GM12801 (cell line): ENCODE data around the gene ADAMTSL2.

ENCODE experiments used
- TF ChIP-seq, protein P1 (sequence below): IDR thresholded peaks from one replicate; pipeline ENCODE4 v1.5.1; 2011; ENCODE audit warnings: control low read depth; ENCODE audit not compliant: insufficient read length; ENCODE audit errors: extremely low read depth

The ADAMTSL2 gene

DNA sequence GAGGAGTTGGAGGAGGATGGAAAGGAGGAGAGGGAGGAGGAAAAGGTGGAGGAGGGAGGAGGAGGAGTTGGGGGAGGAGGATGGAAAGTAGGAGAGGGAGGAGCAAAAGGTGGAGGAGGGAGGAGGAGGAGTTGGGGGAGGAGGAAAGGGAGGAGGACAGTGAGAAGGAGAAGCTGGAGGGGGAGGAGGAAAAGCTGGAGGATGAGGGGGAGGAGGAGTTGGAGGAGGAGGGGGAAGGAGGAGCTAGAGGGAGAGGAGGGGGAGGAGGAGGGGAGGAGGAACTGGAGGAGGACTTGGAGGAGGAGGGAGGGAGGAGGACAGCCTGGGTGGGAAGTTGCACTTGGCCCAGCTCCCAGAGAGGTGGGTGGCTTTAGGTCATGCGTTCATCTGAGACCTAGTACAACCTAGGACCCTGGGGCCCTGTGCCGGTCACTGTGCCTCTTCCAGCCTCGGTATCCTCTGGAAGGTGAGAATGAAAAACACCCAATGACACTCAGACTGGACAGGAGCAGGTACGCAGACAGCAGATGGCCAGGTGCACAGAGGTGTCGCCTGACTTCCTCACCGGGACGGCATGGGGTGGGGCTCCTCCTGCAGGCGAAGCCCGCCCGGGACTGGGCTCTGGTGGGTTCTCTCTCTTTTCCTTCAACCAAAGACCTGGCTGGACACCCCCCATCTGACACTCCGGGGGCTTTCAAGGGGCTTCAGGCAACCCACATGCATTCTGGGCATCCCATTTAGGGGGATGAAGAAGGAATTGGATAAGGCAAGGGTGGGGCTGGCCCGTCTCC is 43.4 kb upstream of the ADAMTSL2 start:
- TF ChIP-seq, protein P1, sequence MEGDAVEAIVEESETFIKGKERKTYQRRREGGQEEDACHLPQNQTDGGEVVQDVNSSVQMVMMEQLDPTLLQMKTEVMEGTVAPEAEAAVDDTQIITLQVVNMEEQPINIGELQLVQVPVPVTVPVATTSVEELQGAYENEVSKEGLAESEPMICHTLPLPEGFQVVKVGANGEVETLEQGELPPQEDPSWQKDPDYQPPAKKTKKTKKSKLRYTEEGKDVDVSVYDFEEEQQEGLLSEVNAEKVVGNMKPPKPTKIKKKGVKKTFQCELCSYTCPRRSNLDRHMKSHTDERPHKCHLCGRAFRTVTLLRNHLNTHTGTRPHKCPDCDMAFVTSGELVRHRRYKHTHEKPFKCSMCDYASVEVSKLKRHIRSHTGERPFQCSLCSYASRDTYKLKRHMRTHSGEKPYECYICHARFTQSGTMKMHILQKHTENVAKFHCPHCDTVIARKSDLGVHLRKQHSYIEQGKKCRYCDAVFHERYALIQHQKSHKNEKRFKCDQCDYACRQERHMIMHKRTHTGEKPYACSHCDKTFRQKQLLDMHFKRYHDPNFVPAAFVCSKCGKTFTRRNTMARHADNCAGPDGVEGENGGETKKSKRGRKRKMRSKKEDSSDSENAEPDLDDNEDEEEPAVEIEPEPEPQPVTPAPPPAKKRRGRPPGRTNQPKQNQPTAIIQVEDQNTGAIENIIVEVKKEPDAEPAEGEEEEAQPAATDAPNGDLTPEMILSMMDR: no peak

DNA sequence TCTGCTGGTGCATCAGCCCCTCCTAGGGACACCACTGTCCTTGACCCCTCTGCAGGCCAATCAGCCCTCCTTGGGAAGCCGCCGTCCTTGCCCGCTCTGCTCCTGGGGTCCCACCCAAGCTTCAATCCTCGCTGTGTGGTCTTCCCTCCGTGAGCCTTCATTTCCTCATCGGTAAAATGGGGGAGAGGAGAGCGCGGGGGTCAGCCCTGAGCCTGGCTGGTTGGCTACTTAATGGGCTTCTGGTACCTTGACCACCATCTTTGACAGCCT is 42.9 kb upstream of the ADAMTSL2 start:
- TF ChIP-seq, protein P1: no peak

DNA sequence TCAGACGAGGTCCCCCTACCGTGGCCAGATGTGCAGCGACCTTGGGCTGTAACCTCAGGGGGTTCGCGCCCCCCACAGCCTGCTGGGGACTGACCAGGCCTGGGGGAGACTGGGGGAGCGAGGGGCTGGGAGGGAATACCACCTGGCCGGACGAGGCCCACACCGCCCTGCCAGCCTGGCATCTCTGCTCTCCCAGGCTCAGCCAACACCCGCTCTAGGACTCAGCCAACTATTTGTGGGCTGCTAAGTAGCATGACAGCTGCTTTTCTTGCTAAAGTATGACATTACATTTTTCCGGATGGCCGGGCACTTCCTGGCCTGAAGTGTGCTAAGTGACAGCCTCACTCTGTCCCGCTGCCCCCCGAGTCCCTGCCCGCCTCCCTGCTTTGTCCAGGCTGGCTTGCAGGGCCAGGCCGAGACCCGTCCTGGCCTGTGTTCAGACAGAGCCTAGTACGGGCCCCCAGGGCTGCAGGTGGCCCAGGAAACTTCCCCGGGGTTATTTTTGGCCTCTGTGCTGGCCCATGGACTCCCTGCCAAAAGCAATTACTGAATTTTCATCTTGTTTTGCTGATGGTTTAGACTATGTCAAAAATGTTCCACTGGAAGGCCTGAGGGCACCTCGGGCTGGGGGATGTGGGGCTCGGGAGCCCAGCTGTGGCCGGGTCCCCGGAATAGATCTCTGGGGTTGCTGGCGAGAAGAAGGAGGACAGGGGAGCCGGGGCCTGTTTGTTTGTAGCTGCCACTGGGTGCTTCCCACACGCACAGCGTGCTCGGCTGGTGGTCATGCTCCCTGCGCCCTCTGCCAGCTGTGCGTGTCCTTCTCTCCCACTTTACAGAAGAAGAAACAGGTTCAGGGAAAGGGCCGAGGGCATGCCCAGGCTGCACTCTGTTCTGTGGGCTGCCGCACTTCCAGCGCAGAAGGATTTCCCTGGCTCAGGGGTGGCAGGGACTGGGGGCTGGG is 42.2 kb upstream of the ADAMTSL2 start:
- TF ChIP-seq, protein P1: no peak

DNA sequence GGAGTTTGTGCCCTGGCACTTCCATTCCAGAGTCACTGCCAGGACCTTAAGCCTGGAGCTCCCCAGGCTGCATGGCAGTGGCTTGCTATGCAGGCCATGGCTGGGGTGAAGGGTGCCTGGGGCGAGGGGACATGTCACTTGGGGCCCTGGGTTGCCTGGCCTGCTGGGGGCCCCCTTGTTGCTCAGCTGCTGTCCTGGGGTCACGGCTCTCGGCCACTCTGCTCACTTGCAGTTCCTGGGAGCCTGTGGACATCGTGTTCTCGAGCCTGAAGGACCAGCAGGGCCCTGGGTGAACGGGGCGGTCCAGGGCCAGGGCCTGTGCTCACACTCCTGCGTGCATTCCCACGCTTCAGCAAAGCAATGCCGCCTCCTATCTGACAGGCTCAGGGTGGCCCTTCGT is 41.1 kb upstream of the ADAMTSL2 start:
- TF ChIP-seq, protein P1: no peak

DNA sequence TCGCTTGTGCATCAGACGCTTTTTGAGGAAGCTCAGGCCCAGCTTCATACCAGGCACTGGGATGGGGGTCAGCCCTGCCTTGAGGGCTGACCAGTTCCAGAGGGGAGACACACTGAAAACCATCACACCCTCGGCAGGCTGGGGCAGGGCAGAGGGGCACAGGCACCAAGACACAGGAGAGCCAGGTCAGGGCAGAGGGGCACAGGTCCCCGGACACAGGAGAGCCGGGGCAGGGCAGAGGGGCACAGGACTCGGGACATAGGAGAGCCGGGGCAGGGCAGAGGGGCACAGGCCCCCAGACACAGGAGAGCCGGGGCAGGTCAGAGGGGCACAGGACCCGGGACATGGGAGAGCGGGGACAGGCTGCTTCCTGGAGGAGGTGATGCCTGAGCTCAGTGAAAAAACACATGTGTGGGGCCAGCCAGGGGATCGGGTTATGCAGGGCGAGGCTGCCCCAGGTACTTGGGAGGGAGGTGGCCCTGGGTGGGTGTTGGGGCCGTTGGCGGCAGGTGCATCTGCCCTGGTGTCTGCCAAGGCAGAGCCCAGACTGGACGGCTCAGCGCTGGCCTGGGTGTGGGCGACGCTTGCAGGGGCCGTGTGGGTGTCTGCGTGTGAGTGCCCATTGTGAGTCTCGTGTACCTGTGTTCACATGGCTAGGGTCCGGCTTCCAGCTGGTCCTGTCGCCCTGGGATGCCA is 40.5 kb upstream of the ADAMTSL2 start:
- TF ChIP-seq, protein P1: no peak

DNA sequence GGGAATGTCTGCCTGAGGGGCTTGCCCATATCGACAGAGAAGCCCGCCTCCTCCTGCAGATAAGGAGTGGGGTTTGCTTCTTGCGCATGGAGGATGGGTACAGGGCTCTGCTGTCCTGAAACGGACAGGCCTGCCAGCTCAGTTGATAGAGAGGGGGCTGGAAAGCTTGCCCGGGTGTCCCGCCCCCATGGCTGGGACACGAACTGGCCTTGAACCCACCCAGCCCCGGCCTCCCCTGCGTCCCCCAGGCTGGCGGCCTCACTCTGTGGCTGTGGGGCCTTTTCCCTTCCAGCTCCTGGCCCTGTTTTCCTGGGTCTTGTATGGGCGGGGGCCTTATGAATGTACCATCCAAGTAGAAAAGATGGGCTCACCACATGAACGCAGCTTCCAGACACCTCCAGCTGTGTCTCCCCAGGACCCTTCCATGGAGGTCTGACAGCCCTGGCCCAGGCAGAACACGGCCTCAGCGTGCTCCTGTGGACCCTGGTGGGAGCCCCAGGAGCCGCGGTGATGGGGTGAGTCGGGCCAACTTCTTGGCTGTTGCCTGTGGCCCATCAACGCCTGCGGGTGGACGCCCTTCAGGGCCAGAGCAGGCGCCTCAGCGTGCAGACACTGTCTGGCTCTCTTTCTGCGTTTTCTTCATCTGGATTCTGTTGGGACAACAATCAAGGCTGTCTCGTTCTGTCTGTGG is 39.7 kb upstream of the ADAMTSL2 start:
- TF ChIP-seq, protein P1: no peak
